Measurements from ENCODE around the gene SNRPN. TPM values are rescaled to one million over a fixed set of nuclear protein-coding genes. Genes with fewer than 3 reads are reported as not detected.

SNRPN gene
- total and polyA plus RNA-seq, 9 of the 15 experiments (the other 6 are each of a cell fraction or from before 2014, with no cell fraction given): 0.04 to 0.78 (median 0.23) TPM; not detected in 2

GRCh38 chr15:24917431-24917830 lies 37.4 kb upstream of the SNRPN start:
- ATAC-seq (no peak), FAIRE-seq (no peak), DNase-seq (ENCODE audit: extremely low read depth in 1 of 4, low spot score in 3 of 4) (no peak)
- ChIA-PET POLR2A (no interaction called here), CTCF (ENCODE audit: low intra/inter-chr PET ratio) (no interaction called here)
- 9% methylated on average over 14 of the region's 14 CpGs for WGBS (ENCODE audit: insufficient coverage, low coverage, missing lambda C conversion rate)
- intact Hi-C loops (cut with micrococcal nuclease) (no loop called here), in situ Hi-C loops (cut with MboI) (no loop called here)
- Histone ChIP-seq H3K36me3 (ENCODE audit: control insufficient read depth, insufficient read depth, low read length) (no peaks in the 10 kb centered on the region), H3K9me3 (replicated peaks; ENCODE audit: control insufficient read depth, insufficient read depth, low read depth, low read length) (no peaks in the 10 kb centered on the region), H3K9ac (ENCODE audit: insufficient read depth in 1 of 2, low read depth in 2 of 2, low read length in 2 of 2) (no peak overlapping the region), H3K27me3 (ENCODE audit: control insufficient read depth in 2 of 2, insufficient read depth in 2 of 2, low read length in 2 of 2) (no peaks in the 10 kb centered on the region), H3K79me2 (ENCODE audit: control insufficient read depth, insufficient read depth, low read length) (no peaks in the 10 kb centered on the region), H3K27ac (ENCODE audit: extremely low read depth, low read depth, low read length) (no peak overlapping the region), H3K4me2 (ENCODE audit: insufficient read depth, low read length) (no peak overlapping the region), H2AFZ (ENCODE audit: low read depth, low read length) (no peak overlapping the region), H4K20me1 (replicated peaks; ENCODE audit: control insufficient read depth, insufficient read depth, low read length) (no peaks in the 10 kb centered on the region), H3K9me1 (ENCODE audit: control insufficient read depth, insufficient read depth, low read length) (no peaks in the 10 kb centered on the region), H3K4me1 (replicated peaks in 1 of 2; ENCODE audit: control insufficient read depth in 2 of 2, insufficient read depth in 2 of 2, low read length in 2 of 2) (no peaks in the 10 kb centered on the region), H3K4me3 (no peak overlapping the region)
- BruUV-seq (replicated peaks): no TSS peak
- TF ChIP-seq ZNF780A (CRISPR knock-in tag; IDR thresholded peaks at IDR 0.05) (no peak), ELF2 (CRISPR knock-in tag; IDR thresholded peaks at IDR 0.05) (no peak), TAF7 (tag; IDR thresholded peaks at IDR 0.05) (no peak), TARDBP (IDR thresholded peaks at IDR 0.05) (no peak), YY1 (IDR thresholded peaks at IDR 0.05; ENCODE audit: borderline replicate concordance in 1 of 3, control insufficient read depth in 1 of 3, extremely low read depth in 1 of 3, insufficient read depth in 3 of 3, insufficient read length in 1 of 3, insufficient replicate concordance in 2 of 3, low read depth in 1 of 3, low read length in 2 of 3) (no peak), CUX1 (CRISPR knock-in tag; IDR thresholded peaks at IDR 0.05) (no peak), SREBF2 (CRISPR knock-in tag; IDR thresholded peaks at IDR 0.05) (no peak), THAP12 (CRISPR knock-in tag; IDR thresholded peaks at IDR 0.05) (no peak)
- TF ChIP-seq, protein P1, sequence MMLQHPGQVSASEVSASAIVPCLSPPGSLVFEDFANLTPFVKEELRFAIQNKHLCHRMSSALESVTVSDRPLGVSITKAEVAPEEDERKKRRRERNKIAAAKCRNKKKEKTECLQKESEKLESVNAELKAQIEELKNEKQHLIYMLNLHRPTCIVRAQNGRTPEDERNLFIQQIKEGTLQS (IDR thresholded peaks at IDR 0.05): no peak
- TF ChIP-seq, protein P1 (CRISPR knock-in tag; conservative IDR thresholded peaks at IDR 0.05): no peak
